GM19372 (cell line): ENCODE data around the gene BANK1.

ENCODE experiments used
- ATAC-seq: cut with Tn5 transposase; IDR thresholded peaks from one replicate; pipeline ENCODE4 v1.9.1; 2021; ENCODE audit warnings: mild to moderate bottlenecking, low read depth, moderate library complexity; ENCODE audit not compliant: unreplicated experiment

Gene BANK1

GRCh38 chr4:101954351-101954750 is 163.8 kb downstream of the BANK1 start:
- ATAC-seq = no peak

GRCh38 chr4:101954975-101955678 is 164.6 kb downstream of the BANK1 start:
- ATAC-seq = no peak

- no peak for ATAC-seq
These were observed 165.7 kb downstream of the BANK1 start for GRCh38 chr4:101956068-101956825.

GRCh38 chr4:101958547-101958946 is 168.0 kb downstream of the BANK1 start:
- ATAC-seq = no peak

- no peak for ATAC-seq
These were observed 169.9 kb downstream of the BANK1 start for GRCh38 chr4:101960431-101960830.

GRCh38 chr4:101961144-101961543 is 170.6 kb downstream of the BANK1 start:
- ATAC-seq = no peak

GRCh38 chr4:101967697-101968346 is 177.3 kb downstream of the BANK1 start:
- no peak for ATAC-seq

- no peak for ATAC-seq
These were observed 177.8 kb downstream of the BANK1 start for GRCh38 chr4:101968364-101968763.

- no peak for ATAC-seq
These were observed 179.4 kb downstream of the BANK1 start for GRCh38 chr4:101969965-101970364.

GRCh38 chr4:101970547-101971155 is 180.1 kb downstream of the BANK1 start:
- no peak for ATAC-seq

GRCh38 chr4:101972791-101973190 is 182.3 kb downstream of the BANK1 start:
- ATAC-seq = no peak

- ATAC-seq = no peak
These were observed 182.8 kb downstream of the BANK1 start for GRCh38 chr4:101973361-101973760.

GRCh38 chr4:101977076-101977475 is 186.5 kb downstream of the BANK1 start:
- ATAC-seq = no peak

- ATAC-seq = no peak
These were observed 191.2 kb downstream of the BANK1 start for GRCh38 chr4:101981756-101982155.

GRCh38 chr4:101983835-101984234 is 193.3 kb downstream of the BANK1 start:
- ATAC-seq = no peak

- peak; percentile 93 for ATAC-seq
These were observed 197.2 kb downstream of the BANK1 start for GRCh38 chr4:101987623-101988243.

GRCh38 chr4:101989551-101989950 is 199.0 kb downstream of the BANK1 start:
- ATAC-seq = no peak

GRCh38 chr4:101992446-101992845 is 201.9 kb downstream of the BANK1 start:
- ATAC-seq = no peak

GRCh38 chr4:101993002-101993841 is 202.7 kb downstream of the BANK1 start:
- ATAC-seq = no peak
